Iris pigment epithelial cell (primary cell): ENCODE data around the gene DUSP22.
"Not testable (repeated sequence)": the region's sequence is repeated elsewhere in the genome, so short reads cannot be mapped to it uniquely, and the experiment has no call there.

ENCODE experiments used
- DNase-seq: peaks from one replicate; pipeline ENCODE4 v3.0.0-alpha.2; 2011; ENCODE audit warnings: low read depth

Gene DUSP22

DNA sequence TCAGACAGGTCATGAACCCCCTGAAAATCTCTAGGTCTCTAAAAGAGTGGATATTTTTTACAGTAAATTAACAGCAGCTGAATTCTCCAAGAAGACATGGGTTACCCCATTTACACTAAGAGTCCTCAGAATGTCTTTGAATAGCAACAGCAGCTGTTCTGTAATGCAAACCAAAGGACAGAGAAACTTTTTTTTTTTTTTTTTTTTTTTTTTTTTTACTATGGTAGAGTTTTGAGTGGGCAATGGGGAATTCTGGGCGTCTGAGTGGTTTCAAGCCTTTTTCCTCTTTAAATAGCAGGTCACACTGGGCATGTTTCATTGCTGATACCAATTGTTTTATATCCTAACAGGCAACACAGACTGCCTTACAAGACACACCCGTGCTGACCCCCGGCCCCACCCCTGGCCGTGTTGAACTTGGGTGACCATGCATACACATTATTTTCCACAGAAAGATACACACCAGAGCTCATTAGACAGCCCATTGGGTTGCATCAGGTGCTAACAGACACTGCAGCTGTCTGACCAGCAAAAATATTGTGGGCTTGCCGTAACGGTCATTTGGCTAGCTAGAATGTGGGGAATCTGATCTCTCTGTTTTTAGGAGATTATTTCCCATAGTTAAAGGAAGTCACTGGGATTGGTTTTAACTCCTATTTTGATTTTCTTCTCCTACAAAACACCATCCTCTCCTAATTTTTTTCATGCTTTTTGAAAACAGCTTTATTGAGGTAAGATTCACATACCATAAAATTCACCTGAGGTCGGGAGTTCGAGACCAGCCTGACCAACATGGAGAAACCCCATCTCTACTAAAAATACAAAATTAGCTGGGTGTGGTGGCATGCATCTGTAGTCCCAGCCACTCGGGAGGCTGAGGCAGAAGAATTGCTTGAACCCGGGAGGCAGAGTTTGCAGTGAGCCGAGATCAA lies 72.6 kb downstream of the DUSP22 start:
- DNase-seq, result no peak

DNA sequence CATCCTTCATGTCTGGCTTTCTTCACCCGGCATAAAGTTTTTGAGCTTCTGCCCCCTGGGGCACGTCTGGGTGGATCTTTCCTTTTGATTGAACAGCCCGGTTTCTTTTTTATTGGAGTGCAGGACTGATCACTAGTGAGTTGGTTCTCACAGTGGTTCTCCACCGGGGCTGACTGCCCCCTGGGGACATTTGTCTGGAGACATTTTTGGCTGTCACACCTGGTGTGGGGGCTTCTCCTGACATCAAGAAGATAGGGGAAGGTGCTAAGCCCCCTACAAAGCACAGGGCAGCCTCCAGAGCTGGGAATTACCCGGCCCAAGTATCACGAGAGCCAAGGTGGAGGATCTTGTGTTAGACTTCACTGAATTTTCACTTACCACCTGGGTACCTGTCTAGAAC lies 73.5 kb downstream of the DUSP22 start:
- no peak for DNase-seq

DNA sequence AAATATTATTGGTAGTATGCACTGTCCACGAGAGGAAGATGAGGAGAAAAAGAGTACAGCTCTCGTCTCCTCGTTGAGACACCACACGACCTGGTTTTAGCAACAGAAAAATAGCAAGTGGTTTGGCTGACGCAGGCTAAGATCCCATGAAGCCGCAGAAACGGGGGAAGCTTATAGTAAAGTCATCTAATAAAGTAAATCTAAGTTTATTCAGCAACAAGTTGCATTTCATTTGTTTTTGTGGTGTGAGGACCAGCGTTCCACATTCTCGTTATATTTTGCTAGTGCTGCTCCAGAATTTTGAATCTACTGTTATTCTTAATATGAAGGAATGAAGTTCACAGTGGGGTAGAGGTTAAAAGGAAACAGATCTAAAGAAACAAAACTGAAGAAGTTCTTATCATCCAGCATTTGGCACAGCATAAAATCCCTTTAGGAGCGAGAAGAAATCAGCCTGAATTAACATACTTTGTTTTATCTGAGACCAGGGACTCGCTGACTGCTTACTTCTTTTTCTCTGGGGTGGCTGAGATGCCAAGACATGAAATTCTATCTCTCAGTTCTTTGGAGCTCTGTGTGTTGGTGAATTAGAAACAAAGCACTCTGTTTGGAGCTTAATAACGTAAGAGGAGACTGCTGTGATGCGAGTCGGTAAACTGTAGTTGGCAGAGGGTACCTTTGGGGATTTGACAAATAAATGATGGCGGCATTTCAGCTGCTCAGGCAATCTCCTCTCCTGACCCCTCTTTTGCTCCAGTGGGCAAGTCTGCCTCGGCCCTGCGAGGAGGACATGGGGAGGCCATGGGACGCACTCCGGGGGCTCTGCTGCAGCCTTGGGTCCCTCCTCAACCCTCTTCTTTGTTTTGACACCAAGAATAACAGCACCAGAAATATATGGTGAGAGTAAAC lies 74.4 kb downstream of the DUSP22 start:
- no peak for DNase-seq

DNA sequence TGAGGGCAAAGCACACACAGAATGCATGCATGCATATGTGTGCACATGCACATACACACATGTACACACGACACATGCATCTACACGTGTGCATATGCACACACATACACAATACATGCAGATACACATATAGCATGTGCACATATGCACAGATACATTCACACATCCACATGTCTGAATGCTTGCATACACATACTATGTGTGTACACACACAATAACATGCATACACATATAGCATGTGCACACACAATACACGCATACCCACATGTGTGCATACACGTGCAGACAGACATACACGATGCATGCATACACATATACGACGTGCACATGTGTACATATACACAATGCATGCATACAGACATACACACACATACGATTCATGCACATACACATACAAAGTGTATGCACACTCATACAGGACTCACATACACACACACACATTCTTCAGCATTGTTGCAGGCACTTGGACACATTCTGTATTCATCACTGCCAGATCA lies 75.1 kb downstream of the DUSP22 start:
- no peak for DNase-seq

DNA sequence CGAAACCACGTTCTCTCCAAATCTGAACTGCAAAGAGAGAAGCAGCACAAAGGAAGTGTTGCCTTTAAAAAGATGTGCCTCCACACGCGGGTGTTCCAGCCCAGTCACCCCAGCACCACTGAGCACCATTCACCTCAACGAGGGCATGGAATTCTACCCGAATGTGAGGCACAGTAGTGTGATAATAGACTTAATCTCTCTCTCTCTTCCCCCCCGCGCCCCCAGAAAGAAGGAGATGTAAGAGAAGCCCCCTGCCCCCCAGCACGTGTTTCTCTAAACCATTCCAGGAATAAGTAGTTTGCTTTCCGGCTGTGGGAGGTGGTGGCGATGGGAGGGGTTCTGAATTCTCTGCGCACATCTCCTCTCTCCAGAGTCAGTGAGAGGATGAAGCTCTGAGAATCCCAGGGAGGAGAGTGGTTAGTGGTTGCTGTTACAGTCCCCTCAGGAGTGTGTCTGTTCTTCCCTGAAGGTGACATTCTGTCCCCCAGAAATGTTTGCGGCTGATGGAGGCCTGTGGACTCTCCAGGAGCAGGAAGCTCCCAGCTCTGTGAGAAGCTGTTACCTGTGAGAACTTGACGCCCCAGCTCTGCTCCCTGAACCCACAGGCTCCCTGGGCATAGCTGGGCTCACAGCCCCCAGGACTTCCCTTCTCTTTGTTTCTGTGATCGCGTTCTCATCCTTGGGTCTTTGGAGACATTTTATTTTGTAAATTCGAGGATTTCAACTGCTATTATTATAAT lies 75.8 kb downstream of the DUSP22 start:
- DNase-seq, result no peak

DNA sequence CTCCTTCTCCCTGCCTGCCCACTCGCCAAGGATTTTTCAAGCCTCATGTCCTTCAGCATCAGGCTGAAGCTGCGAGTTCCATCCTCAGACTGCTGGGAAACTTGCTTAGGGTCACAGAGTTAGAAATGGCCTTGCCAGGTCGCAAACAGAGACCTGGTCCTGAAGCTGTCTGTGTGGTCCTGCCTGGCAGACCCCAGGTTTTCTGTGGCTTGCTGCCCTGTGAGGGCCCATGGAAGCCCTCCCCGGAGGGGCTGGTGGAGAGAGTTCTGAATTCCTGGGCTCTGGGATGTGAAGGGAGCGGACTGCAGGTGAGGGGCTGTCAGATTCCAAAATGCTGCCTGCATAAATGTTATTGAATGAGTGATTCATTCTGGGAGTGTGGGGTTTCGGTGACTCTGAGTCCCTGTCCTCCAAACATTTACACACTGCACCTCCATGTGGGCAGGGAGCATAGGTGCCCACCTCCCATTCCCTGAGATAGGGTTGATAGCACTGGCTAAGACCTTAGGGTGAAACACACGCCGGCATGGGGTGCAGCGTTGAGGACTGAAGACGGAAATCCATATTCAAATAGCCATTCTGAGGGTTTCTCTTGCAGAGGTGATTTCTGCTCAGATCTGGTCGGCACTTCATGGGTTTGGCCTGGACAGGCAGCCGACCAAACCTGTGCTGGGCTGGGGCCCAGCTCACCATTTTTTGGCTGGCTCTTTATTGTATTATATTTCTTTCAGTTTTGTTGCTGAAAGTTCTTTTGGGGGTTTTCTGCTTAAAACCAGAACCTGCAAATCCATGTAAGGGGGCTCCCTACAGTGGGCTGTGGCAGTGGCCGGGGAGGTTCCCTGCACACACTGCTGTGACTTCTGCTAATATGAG lies 77.5 kb downstream of the DUSP22 start:
- no peak for DNase-seq

DNA sequence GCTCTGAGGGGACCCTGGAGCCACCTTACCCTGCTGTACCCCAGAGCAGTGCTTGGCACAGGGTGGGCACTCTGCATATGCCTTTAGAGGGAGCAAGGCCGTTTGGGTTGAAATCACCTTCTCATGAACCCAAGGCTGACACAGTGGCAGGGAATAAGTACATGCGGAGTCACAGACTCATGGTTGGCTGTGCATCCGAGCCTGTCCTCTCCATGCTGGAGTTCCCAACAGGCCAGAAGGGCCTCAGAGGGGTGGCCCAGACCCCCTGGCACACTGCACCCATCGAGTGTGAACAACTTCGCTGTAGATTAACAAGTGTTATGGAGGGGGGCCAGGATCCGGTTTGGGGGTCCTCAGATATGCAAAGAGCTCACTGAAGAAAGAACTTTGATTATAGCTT lies 78.3 kb downstream of the DUSP22 start:
- no peak for DNase-seq

DNA sequence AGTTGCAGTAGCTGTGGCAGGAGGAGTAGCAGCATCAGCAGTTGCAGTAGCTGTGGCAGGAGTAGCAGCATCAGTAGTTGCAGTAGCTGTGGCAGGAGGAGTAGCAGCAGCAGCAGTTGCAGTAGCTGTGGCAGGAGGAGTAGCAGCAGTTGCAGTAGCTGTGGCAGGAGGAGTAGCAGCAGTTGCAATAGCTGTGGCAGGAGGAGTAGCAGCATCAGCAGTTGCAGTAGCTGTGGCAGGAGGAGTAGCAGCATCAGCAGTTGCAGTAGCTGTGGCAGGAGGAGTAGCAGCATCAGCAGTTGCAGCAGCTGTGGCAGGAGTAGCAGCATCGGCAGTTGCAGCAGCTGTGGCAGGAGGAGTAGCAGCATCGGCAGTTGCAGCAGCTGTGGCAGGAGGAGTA lies 79.6 kb downstream of the DUSP22 start:
- not testable (repeated sequence) for DNase-seq

DNA sequence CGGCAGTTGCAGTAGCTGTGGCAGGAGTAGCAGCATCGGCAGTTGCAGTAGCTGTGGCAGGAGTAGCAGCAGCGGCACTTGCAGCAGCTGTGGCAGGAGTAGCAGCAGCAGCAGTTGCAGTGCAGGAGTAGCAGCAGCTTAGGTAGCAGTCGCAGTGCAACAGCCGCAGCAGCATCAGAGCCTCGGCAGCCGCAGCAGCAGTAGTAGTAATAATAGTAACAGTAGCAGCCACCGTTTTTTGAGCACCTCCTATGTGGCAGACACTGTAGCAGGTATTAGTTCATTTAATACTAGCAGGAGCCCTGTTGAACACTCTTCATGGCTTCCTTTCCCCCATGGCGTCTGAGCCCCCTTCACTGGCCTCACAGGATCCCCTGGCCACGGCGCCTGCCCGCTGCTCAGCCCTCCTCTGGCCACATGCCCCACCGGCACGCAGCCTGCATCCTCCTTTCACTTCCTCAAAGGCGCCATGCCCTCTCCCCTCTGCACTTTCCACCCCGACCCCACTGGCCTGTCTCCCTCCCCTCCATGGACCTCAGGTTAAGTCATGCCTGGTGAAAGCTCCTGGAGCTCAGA lies 80.1 kb downstream of the DUSP22 start:
- no peak for DNase-seq

DNA sequence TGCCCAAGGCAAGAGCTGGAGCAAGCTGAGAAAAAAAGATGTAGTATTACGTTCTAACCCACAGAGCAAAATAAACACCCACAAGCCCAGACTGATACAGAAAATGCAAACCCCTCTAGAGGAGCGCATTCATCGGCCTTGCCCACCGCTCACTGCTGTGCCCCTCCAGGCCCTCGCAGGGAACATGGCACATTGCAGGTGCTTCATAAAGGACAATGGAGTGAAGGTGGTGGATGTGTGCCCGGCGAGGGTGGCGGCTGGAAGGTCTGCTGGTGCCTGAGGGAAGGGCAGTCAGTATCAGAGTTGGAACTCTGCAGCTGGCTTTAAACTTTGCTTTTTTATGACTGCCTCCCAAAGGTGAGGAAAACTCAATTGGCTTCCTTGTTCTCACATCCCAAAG lies 80.7 kb downstream of the DUSP22 start:
- no peak for DNase-seq

DNA sequence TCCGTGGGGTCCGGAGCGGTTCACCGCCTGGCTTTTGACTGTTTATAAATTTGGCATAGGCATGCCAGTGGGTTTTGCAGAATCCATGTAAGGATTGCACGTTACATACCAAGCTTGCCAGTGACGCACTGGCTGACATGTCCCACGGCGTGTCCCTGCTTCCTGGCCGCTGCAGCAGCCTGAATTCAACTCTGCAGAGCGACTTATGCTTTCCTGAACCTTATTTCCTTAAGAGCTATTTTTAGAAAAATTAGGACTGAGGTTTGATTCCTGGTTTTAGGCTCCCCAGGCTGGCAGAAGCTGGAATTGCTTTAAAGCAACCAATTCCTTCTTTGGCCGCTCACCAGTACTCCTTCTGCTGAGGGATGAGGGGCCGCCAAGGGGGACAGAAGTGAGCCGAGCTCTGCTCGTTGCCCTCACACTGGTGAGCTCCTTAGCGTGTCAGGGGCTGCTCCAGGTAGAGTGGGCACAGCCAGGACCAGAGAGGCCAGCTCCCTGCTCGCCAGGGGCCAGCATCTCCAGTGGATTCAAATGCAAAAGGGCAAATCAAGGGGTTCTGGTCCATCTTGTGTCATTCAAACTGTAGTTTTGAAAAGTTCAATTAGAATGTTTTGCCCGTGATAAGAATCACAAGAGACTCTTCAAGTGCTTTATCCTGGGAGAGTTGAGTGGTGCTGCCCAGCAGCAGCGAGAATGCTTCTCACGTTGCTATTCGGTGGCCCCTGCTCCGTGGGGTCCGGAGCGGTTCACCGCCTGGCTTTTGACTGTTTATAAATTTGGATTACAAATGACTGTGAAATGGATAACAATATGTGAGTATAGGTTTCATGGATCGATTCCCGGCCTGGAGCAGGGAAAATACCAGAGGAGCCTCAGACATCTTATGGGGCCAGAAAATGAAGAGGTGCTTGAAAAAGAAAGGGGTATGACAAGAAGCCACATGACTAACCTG lies 81.8 kb downstream of the DUSP22 start:
- no peak for DNase-seq

DNA sequence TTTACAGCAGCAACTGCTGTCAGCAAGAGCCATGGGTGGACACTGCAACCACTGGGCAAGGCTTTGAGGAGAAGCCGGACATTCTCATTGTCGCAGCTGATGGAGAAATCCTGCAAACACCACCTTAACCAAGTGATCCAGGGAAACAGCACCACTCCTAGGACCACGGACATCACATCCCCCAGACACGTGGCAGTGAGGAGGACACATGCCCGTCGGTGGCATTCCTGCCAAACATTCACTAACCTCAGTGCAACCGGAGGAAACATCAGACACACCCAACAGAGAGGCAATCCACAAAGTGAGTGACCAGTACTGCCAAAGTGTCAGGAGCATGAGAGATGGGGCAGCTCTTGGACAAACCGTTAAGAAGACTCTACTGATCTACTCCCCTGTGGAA lies 82.7 kb downstream of the DUSP22 start:
- DNase-seq, result no peak

DNA sequence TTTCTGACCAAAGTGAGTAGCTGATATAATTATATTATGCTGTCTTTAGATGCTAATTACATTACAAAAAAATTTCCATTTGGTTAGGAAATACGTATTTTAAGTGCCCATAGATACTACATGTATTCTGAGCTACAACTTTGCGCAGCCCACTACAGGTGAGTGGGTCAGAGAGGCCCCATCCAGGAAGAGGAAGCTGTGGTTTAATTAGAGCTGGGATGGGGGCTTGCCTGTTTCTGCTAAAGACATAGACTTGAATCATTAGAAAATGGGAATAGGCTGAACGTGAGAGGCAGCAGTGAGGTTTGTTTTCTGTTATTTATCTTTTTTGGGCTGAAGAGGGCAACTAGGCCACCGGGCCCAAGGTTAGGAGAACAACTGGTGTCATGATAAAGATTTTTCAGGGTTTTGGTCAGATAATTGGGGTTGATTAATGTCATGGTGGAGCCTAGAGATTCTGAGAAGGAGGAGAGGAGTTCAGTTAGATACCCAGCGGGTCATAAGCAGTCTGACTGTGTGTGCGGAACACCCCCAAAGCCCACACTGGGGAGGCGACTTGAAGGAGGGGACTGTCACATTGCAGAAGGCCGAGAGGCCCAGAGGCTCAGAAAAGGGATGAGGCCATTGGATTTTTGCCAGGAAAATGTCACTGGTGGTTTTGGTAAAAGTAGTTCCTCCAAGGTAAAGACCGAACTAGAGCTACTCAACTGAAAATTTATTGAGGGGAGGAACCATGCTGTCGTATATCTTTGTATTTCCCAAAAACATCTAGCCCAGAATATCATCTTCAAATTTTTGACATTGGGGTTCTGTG lies 84.7 kb downstream of the DUSP22 start:
- no peak for DNase-seq

DNA sequence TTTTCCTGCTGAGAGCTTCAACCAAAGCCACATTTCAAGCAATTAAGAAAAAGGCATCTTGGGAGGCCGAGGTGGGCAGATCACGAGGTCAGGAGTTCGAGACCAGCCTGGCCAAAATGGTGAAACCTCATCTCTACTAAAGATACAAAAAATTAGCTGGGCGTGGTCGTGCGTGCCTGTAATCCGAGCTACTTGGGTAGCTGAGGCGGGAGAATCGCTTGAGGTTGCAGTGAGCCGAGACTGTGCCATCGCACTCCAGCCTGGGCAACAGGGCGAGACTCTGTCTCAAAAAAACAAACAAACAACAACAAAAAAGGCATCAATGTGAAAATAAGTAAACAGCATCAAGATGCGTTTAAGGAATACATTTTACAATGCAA lies 85.3 kb downstream of the DUSP22 start:
- DNase-seq, result not testable (repeated sequence)

DNA sequence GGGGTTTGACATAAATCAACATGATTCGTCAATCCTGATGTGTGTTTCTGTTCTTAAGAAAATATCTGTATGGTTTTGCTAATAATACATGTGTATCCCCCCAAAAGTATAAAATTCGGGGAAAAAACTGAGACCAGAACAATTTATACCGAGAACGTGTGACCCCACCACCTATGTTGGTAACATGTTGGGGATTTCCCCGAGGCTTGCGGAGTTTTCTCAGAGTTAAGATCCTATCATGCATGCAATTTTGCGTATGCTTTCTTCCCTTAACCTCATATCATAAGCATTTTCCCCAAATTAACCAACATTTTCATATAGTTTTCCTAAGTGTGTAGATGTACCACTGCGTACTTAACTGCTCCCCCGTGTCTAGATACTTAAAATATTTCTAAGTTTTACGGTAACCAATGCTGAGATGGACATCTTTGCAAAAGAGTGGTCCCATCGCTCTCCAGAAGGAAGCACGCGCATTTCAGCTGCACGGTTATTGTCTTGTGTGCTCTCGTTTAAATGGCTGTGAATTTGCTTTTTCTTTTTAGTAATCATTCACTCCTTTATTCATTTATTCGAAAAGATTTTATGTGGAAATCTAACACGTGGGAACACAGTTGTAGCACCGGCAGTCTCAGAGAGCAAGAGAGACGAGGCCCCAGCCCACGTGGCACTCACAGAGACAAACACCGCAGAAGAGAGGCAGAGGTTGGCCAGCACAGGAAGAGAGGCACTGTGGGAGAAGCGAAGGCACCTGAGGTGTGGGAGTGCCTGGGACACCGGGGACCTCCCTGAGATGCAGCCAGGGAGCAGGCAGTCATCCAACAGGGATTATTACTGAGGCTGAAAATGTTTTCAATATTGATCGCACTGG lies 86.0 kb downstream of the DUSP22 start:
- DNase-seq, result no peak

DNA sequence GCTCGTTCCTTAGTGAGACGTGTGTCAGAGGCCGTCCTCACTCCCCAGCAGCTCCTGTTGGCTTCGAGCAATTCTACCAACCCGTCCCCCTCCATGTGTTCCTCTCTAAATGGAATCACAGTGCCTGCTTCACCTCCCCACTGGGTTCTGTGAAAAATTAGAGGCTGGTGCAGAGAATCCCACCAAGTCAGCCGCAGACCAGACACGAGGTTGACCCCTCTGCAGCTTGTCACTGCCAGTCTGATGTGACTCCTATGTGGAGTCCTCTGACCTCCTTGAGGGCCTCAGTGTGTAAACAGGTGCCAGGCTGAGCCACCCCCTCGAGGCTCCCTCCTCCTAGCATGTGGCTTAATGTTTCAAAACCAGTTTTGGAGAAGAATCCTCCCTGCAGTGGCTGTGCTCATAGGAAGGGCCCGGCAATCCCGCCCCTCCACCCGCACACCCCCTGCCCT lies 86.7 kb downstream of the DUSP22 start:
- no peak for DNase-seq

DNA sequence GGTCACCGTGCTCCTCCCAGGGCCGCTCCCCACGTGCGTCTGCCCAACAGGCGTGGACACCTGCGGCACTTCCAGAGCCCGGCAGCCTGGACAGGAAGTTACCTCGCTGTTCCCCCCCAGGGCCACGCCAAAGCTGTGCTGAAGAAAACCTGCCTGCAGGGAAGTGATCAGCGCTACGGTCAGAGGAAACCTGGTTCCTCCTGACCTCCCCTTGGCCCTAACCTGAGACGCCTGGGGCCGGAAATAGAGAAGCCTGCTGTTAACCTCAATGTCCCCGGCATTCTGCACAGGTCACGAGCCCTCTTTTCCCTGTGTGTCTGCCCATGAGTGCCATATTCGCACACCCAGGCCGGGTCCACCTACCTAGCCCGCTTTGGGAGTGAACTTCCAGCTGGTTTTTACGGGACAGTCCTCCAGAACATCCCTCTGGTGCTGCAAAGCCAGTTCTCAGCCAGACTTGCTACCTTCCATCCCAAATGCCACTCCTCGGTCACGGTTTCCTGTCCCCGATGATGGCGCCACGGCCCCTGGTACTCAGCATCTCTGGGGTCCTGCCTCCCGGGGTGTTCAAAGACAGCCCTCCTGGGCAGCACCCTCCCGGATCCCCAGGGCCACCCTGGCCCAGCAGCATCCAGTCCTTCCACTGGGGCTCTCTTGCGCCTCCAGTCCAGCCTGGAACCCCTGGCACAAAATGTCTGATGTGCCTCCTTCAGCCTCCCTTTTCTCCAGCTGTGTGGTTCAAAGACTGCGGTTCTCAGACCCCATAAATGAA lies 87.3 kb downstream of the DUSP22 start:
- DNase-seq, result no peak
